Natural killer cell (primary cell): ENCODE data around the gene DYRK1B. TPM values are rescaled to one million over a fixed set of nuclear protein-coding genes. Genes with fewer than 3 reads are reported as not detected.
A peak's percentile ranks its signal among the peaks of the same experiment; 100 is the strongest.

Experiments used
- ATAC-seq, 3 donors: fragments of 150-1000 bp in 2 of 3; fragments of 200-7000 bp in 1 of 3; cut with Tn5 transposase; 1 replicate in 1 of 3; 2 replicates in 2 of 3; pipeline ENCODE4 v1.10.0; 2021; ENCODE audit warnings: mild to moderate bottlenecking in 2 of 3, moderate library complexity in 2 of 3
- DNase-seq, 2 donors: peaks; one replicate each; pipeline versions ENCODE4 v3.0.0 to v3.0.0-alpha.2; 2013 to 2021; ENCODE audit warnings: mixed read lengths in 1 of 2
- H3K27ac ChIP-seq: one replicate; pipeline ENCODE4 v1.5.1; 2013; ENCODE audit warnings: mild to moderate bottlenecking, low read length
- H3K27me3 ChIP-seq: one replicate; pipeline ENCODE4 v1.6.1; 2013; ENCODE audit warnings: low read length; ENCODE audit not compliant: control insufficient read depth, insufficient read depth
- H3K36me3 ChIP-seq: one replicate; pipeline ENCODE4 v1.6.1; 2013; ENCODE audit warnings: low read length; ENCODE audit not compliant: control insufficient read depth, insufficient read depth
- H3K4me1 ChIP-seq: one replicate; pipeline ENCODE4 v1.6.1; 2013; ENCODE audit warnings: low read length; ENCODE audit not compliant: control insufficient read depth, insufficient read depth
- H3K4me3 ChIP-seq: one replicate; pipeline ENCODE4 v1.5.1; 2013; ENCODE audit warnings: low read length
- H3K9me3 ChIP-seq: one replicate; pipeline ENCODE4 v1.6.1; 2013; ENCODE audit warnings: low read length; ENCODE audit not compliant: control insufficient read depth, insufficient read depth
- H3K27ac Mint-ChIP-seq, 2 donors: one replicate each; pipeline ENCODE4 v1.8.0; 2022; ENCODE audit warnings: mild to moderate bottlenecking in 2 of 2, mixed read lengths in 2 of 2, moderate library complexity in 1 of 2
- H3K27me3 Mint-ChIP-seq, 2 donors: one replicate each; pipeline ENCODE4 v1.8.0; 2022; ENCODE audit warnings: low read depth in 2 of 2, mixed read lengths in 2 of 2
- H3K36me3 Mint-ChIP-seq: one replicate; pipeline ENCODE4 v1.8.0; 2022; ENCODE audit warnings: mixed read lengths
- H3K4me1 Mint-ChIP-seq, 2 donors: one replicate each; pipeline ENCODE4 v1.8.0; 2022; ENCODE audit warnings: mixed read lengths in 2 of 2
- H3K4me3 Mint-ChIP-seq: one replicate; pipeline ENCODE4 v1.8.0; 2022; ENCODE audit warnings: mild to moderate bottlenecking, moderate library complexity, mixed read lengths
- H3K9me3 Mint-ChIP-seq, 2 donors: one replicate each; pipeline ENCODE4 v1.8.0; 2022; ENCODE audit warnings: mixed read lengths in 2 of 2
- CTCF ChIP-seq: fragments of 200-600 bp; IDR thresholded peaks from one replicate; pipeline ENCODE4 v1.8.0; 2022; ENCODE audit warnings: antibody characterized with exemption
- WGBS: methylation state at CpG from one replicate; pipeline ENCODE4 v1.1.7; 2013; ENCODE audit warnings: missing lambda C conversion rate; ENCODE audit not compliant: insufficient coverage; 5-methylcytosine and 5-hydroxymethylcytosine counted together
- intact Hi-C: fragments of 100-400 bp; cut with micrococcal nuclease; formaldehyde crosslinking; loops from one replicate; pipeline ENCODE4 v1.14.2; 2022
- total RNA-seq, 4 donors: library from RNA; stranded (reverse); fragments of 120-200 nt in 1 of 4; gene quantifications; one replicate each; pipeline versions ENCODE4 v1.2.3 to v1.2.4, GENCODE V29; 2013 to 2022

Gene DYRK1B
- total RNA-seq, 3 donors from 2014 or later (not counting 1 experiment from before 2014, with no cell fraction given) = 27.5 to 54.2 (median 43.8) TPM

- intact Hi-C loops = no loop called here
- no peak overlapping the region for H3K4me3 Mint-ChIP-seq
- peaks cover 0 to 5% of the 10 kb centered on the region in 2 donors for H3K4me1 Mint-ChIP-seq
- no peaks in the 10 kb centered on the region for H3K9me3 Mint-ChIP-seq
- DNase-seq = no peak
- Histone ChIP-seq H3K27ac (no peak overlapping the region), H3K4me1 (peaks cover 9% of the 10 kb centered on the region), H3K36me3 (no peaks in the 10 kb centered on the region), H3K4me3 (no peak overlapping the region), H3K9me3 (no peaks in the 10 kb centered on the region), H3K27me3 (no peaks in the 10 kb centered on the region)
- no peak for ATAC-seq
- H3K27ac Mint-ChIP-seq = no peak overlapping the region
- no peaks in the 10 kb centered on the region for H3K36me3 Mint-ChIP-seq
- whole genome bisulfite sequencing = 36% methylated on average over 2 of the region's 2 CpGs
- peaks cover 7 to 10% of the 10 kb centered on the region in 2 donors for H3K27me3 Mint-ChIP-seq
- no peak for TF ChIP-seq CTCF
Observed at GRCh38 chr19:39796000-39796498, 37.9 kb downstream of the DYRK1B start.

- peaks cover 7 to 15% of the 10 kb centered on the region in 2 donors for H3K27me3 Mint-ChIP-seq
- no peak overlapping the region for H3K27ac Mint-ChIP-seq
- no peak for TF ChIP-seq CTCF
- ATAC-seq (no peak), DNase-seq (no peak)
- no peaks in the 10 kb centered on the region for H3K36me3 Mint-ChIP-seq
- H3K27ac ChIP-seq = no peak overlapping the region
- H3K4me3 Mint-ChIP-seq = no peak overlapping the region
- 26% methylated on average over 5 of the region's 5 CpGs for WGBS
- H3K36me3 ChIP-seq = no peaks in the 10 kb centered on the region
- no peaks in the 10 kb centered on the region for H3K27me3 ChIP-seq
- intact Hi-C loops = no loop called here
- H3K4me3 ChIP-seq = no peak overlapping the region
- no peaks in the 10 kb centered on the region for H3K9me3 ChIP-seq
- H3K4me1 ChIP-seq = peaks cover 9% of the 10 kb centered on the region
- no peaks in the 10 kb centered on the region for H3K9me3 Mint-ChIP-seq
- H3K4me1 Mint-ChIP-seq = peaks cover 0 to 5% of the 10 kb centered on the region in 2 donors
Observed at GRCh38 chr19:39795001-39795400, 39.0 kb downstream of the DYRK1B start.

- Histone ChIP-seq H3K27me3 (no peaks in the 10 kb centered on the region), H3K9me3 (peaks cover 5% of the 10 kb centered on the region), H3K4me3 (peak overlapping the region; percentile 45), H3K4me1 (peaks cover 9% of the 10 kb centered on the region), H3K27ac (no peak overlapping the region), H3K36me3 (no peaks in the 10 kb centered on the region)
- intact Hi-C loops = loop anchor here (1.0 kb wide), 2 partner anchors 51 to 177 kb away; no protein-coding TSS in a partner anchor
- peak overlapping the region; percentile 68 for H3K4me3 Mint-ChIP-seq
- H3K27ac Mint-ChIP-seq = no peak overlapping the region
- ATAC-seq = peak; percentile 90 to 96 (median 96)
- H3K9me3 Mint-ChIP-seq = peaks cover 0 to 3% of the 10 kb centered on the region in 2 donors
- 0% methylated on average over 16 of the region's 17 CpGs for WGBS
- DNase-seq = peak; percentile 75 to 85
- peaks cover 4% of the 10 kb centered on the region for H3K36me3 Mint-ChIP-seq
- peak; percentile 94 for TF ChIP-seq CTCF
- peaks cover 0 to 5% of the 10 kb centered on the region in 2 donors for H3K4me1 Mint-ChIP-seq
- H3K27me3 Mint-ChIP-seq = peaks cover 14 to 18% of the 10 kb centered on the region in 2 donors
Observed at GRCh38 chr19:39792999-39793546, 40.9 kb downstream of the DYRK1B start.

- H3K9me3 ChIP-seq = peaks cover 11% of the 10 kb centered on the region
- H3K4me1 Mint-ChIP-seq = no peaks in the 10 kb centered on the region
- no peak for TF ChIP-seq CTCF
- peaks cover 0 to 5% of the 10 kb centered on the region in 2 donors for H3K9me3 Mint-ChIP-seq
- intact Hi-C loops = no loop called here
- no peaks in the 10 kb centered on the region for H3K36me3 ChIP-seq
- H3K4me3 ChIP-seq = no peak overlapping the region
- ATAC-seq (no peak), DNase-seq (no peak)
- no peaks in the 10 kb centered on the region for H3K27me3 ChIP-seq
- H3K27ac ChIP-seq = no peak overlapping the region
- H3K27me3 Mint-ChIP-seq = peaks cover 29 to 36% of the 10 kb centered on the region in 2 donors
- peaks cover 7% of the 10 kb centered on the region for H3K36me3 Mint-ChIP-seq
- no peak overlapping the region for H3K4me3 Mint-ChIP-seq
- H3K4me1 ChIP-seq = peaks cover 3% of the 10 kb centered on the region
- H3K27ac Mint-ChIP-seq = no peak overlapping the region
Observed at GRCh38 chr19:39788244-39788643, 45.7 kb downstream of the DYRK1B start.
